HG03064 (cell line): ENCODE results near the gene RYR2.
"Not testable (repeated sequence)": the region's sequence is repeated elsewhere in the genome, so short reads cannot be mapped to it uniquely, and the experiment has no call there.

Source experiments
- ATAC-seq: cut with Tn5 transposase; IDR thresholded peaks from one replicate; pipeline ENCODE4 v1.9.1; 2021; ENCODE audit warnings: low read depth; ENCODE audit not compliant: unreplicated experiment

Gene RYR2

GRCh38 chr1:237316352-237316751, 274.4 kb downstream of the RYR2 start:
- ATAC-seq = no peak

- ATAC-seq = no peak
These were observed 276.8 kb downstream of the RYR2 start for GRCh38 chr1:237318748-237319147.

GRCh38 chr1:237320890-237321289, 278.9 kb downstream of the RYR2 start:
- no peak for ATAC-seq

DNA sequence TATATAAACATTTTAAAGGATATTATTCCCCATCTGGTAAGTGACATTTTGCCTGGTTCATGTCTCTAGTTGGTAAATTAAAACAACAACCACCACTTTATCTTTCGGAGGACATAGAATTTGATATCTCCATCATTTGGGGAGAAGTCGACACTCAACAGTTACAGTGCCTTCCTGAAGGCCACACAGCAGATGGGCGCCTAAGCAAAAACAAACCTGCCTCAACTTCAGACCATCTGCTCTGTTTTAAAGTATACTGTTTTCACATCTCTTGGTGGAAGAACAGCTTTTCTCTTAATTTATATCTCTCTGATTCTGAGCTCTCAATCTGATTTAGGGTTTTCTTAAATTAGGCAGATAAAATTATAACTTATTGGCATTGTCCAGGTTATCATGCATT, 282.2 kb downstream of the RYR2 start:
- no peak for ATAC-seq

DNA sequence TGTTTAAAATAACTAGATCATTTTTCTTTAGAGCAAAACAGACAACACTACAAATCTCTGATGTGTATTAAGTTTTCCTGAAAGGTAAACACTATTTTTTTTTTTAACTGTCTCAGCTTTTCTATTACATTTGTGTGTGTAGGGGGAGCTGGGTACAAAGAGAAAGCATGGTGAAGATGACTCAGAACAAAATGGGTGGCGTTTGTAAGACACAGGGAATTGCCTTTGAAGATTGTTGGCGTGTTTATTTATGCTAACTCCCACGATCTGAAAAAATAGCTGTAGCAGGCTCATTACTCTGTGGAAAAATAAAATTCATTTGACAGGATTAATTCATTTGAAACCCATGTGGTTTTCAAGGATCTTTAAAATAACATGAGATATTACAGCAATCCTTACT, 285.1 kb downstream of the RYR2 start:
- no peak for ATAC-seq

- no peak for ATAC-seq
These were observed 298.9 kb downstream of the RYR2 start for GRCh38 chr1:237340892-237341291.

DNA sequence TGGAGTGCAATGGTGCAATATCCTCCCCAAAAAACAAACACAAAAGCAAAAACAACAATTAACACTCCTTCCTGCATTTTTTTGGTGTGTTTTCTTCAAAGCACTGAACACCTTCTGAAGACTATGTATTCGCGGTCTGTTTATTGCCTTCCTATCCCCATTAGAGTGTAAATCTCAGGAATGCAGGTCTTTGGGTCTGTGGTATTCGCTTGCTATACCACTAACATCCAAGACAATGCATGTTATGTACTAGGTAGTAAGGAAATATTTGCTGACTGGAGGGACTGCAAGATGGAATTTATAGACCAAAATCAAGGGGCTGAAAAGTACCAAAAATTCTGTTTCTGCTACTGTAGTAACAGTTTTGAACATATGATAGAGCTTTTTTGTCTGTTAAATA, 299.4 kb downstream of the RYR2 start:
- no peak for ATAC-seq

- no peak for ATAC-seq
These were observed 300.7 kb downstream of the RYR2 start for GRCh38 chr1:237342730-237343129.

DNA sequence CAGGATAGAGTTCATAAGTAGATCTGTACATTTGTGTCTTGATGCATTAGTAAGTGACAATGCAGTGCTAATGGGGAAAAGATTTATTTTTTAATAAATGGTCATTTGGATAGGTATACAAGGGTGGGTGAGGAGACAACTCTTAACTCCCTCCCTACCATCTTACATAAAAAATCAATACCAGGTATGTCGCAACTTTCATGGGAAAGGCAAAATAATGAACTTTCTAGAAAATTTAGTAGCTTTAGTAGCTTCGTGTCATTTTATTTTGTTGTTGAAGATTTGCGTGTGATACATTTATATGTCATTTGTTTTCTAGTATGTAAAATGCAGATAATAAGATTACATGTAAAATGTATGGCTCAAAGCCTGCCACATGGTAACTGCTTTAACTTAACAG, 310.8 kb downstream of the RYR2 start:
- ATAC-seq = no peak

GRCh38 chr1:237353918-237354317, 311.9 kb downstream of the RYR2 start:
- ATAC-seq = no peak

GRCh38 chr1:237355022-237355421, 313.0 kb downstream of the RYR2 start:
- ATAC-seq = no peak

- no peak for ATAC-seq
These were observed 316.6 kb downstream of the RYR2 start for GRCh38 chr1:237358555-237358954.

GRCh38 chr1:237367758-237368157, 325.8 kb downstream of the RYR2 start:
- ATAC-seq = no peak

- not testable (repeated sequence) for ATAC-seq
These were observed 329.5 kb downstream of the RYR2 start for GRCh38 chr1:237371477-237371876.

GRCh38 chr1:237383791-237384190, 341.8 kb downstream of the RYR2 start:
- no peak for ATAC-seq

DNA sequence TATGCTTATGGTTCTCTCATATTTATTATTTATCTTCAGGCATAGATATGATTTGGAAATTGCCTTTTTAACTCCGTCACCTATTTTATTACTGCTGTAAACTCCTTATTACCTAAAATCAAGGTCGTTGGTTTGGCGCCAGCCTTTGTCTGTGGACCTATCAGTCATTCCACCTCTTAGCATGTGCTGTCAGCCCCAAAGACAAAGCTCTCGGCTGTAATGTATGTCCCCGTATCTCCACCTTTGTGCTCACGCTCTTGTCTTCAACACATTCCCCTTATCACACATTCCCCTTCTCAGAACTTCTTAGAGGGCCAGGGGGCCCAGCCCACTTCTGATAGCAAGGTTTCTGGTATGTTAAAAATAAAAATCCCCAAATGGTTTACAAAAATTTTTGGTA, 342.2 kb downstream of the RYR2 start:
- ATAC-seq = no peak

DNA sequence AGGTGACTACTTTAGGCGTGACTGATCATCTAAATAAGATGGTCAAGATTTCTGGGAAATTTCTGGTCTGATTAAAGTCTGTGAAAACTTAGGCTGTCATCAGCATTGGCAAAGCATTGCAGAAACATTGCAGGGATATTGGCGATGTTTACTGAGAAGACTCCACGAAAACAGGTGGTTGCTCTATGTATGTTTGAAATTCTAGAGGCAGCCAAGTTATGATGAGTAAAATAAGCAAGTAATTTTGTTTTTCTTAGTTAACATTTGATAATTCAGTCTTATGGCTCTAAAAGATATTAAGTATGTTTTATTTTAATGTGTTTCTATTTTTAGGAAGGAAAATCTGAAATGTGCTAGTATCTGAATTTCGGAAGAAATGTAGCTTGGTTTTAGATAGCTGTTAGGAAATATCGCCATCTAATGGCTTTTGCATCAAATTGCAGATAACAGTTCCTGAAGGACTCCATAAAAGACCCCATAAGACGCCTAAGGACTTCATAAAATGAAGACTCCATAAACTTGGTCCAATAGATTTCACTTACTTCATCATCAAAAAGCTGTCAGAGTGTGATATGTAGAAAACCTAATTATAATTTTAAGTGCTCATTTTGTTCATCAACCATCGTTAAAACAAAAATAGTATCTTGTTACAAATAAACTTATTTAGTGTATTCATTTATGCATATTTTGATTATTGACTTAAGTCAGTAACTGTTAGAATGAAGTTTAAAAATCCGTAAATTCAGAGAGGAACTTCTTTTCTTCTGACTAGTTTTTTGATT, 344.6 kb downstream of the RYR2 start:
- no peak for ATAC-seq

DNA sequence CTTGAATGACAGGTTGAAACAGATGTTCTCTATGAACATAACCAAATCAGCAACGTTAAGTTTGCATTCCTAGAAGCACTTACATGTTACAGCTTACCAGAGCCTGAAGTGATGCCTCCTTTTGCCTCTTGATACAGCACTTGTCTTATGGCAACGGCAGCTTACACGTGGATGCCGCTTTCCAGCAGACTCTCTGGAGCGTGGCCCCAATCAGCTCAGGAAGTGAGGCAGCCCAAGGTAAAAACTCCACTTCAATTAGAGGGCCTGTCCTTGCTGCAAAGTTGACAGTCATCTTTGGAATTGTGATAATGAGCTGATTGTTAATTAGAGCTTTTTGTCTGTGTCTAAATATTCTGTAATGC, 345.1 kb downstream of the RYR2 start:
- no peak for ATAC-seq

- no peak for ATAC-seq
These were observed 348.8 kb downstream of the RYR2 start for GRCh38 chr1:237390823-237391222.

DNA sequence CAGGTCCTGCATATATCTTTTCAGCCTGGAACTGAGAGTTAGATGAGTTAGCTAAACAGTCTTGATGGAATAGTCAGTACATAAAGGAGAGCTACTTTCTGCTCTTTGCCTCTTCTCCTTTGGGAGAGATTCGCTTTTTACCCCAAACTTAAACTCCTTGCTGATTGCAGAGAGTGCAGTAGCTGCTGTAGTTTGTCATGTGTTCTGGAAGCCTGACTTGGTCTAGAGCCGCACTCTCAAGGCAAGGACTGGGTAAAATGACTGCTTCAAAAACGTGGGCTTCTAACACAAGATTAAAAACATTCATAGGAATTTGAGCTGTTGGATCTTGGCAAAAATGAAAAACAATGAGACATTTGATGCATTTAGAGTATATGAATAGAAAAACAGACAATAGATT, 351.6 kb downstream of the RYR2 start:
- no peak for ATAC-seq

- no peak for ATAC-seq
These were observed 352.3 kb downstream of the RYR2 start for GRCh38 chr1:237394281-237394680.

DNA sequence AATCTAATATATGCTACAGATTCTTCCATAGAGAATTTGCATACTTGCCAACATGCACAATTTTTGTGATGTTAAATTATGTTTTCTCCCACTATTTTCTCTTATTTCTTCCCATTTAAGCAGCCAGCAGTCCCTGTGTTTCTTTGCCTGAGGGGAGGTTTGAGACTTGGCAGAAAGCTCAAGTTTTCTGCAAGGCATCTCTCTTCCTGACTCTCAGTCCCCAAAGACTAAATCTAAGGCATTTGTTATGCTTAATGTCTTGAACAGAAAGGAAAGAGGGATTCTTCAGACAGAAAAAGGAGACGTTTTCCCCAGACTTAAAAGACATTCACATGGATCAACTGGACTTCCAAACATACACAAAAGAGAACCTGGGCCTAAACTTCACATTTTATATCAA, 354.4 kb downstream of the RYR2 start:
- no peak for ATAC-seq

DNA sequence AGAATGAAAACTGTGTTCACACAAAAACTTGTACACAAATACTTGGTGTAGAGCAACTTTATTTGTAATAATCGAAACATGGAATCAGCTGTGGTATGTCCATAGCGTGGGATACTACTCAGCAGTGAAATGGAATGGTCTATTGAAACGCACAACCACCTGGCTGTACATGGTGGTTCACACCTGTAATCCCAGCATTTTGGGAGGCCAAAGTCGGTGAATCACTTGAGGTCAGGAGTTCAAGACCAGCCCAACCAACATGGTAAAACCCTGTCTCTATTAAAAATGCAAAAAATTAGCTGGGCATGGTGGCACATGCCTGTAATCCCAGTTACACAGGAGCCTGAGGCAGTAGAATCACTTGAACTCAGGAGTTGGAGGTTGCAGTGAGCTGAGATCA, 356.8 kb downstream of the RYR2 start:
- no peak for ATAC-seq
